Prostate gland (tissue), 2 donors: ENCODE results near the gene LAD1. TPM values are rescaled to one million over a fixed set of nuclear protein-coding genes. Genes with fewer than 3 reads are reported as not detected.

Experiments used
- DNase-seq: peaks from one replicate; pipeline ENCODE4 v3.0.0-alpha.2; 2019; ENCODE audit warnings: low spot score
- H3K27ac ChIP-seq, 2 donors: fragments of 200-600 bp; sonication (generic); 2 replicates each; pipeline ENCODE4 v1.5.1; 2017 to 2019
- H3K27me3 ChIP-seq: fragments of 200-600 bp; sonication (generic); replicated peaks from 2 replicates; pipeline ENCODE4 v1.5.1; 2019; ENCODE audit not compliant: insufficient read depth
- H3K36me3 ChIP-seq, 2 donors: fragments of 200-600 bp; sonication (generic); 1 replicate in 1 of 2; 2 replicates in 1 of 2; pipeline versions ENCODE4 v1.5.1 to v1.8.1; 2017 to 2019
- H3K4me1 ChIP-seq: fragments of 200-600 bp; sonication (generic); replicated peaks from 2 replicates; pipeline ENCODE4 v1.5.1; 2019
- H3K4me3 ChIP-seq, 2 donors: fragments of 200-600 bp; sonication (generic); 2 replicates each; pipeline ENCODE4 v1.5.1; 2017 to 2019
- H3K9me3 ChIP-seq: fragments of 200-600 bp; sonication (generic); 2 replicates; pipeline ENCODE4 v1.5.1; 2017
- CTCF ChIP-seq, 4 experiments: fragments of 200-600 bp in 2 of 4; fragments of 450-650 bp in 2 of 4; sonication (generic) in 2 of 4; IDR thresholded peaks; 1 replicate in 3 of 4; 2 replicates in 1 of 4; pipeline ENCODE4 v1.5.1; 2016 to 2019; ENCODE audit warnings: antibody characterized with exemption in 4 of 4, mild to moderate bottlenecking in 2 of 4, moderate library complexity in 2 of 4
- POLR2A ChIP-seq: fragments of 450-650 bp; IDR thresholded peaks from one replicate; pipeline ENCODE4 v1.6.1; 2016; ENCODE audit warnings: antibody characterized with exemption, mild to moderate bottlenecking
- POLR2AphosphoS5 ChIP-seq: sonication (generic); formaldehyde crosslinking; IDR thresholded peaks from one replicate; pipeline ENCODE4 v1.6.1; 2017; ENCODE audit warnings: antibody characterized with exemption
- WGBS: methylation state at CpG from one replicate; pipeline ENCODE4 v1.1.5; 2018; 5-methylcytosine and 5-hydroxymethylcytosine counted together
- intact Hi-C: fragments of 100-400 bp; cut with DNase I; formaldehyde crosslinking; loops from one replicate; pipeline ENCODE4 v1.14.2; 2022
- total RNA-seq, 2 donors: library from RNA; depleted of rRNA; stranded (reverse); fragments of >200 nt; gene quantifications; one replicate each; pipeline ENCODE4 v1.1.0, GENCODE V29; 2016

Gene LAD1
- total RNA-seq, 2 donors from 2014 or later = 12.8 to 26.8 TPM

- Histone ChIP-seq H3K27ac (no peak overlapping the region), H3K4me3 (no peak overlapping the region), H3K27me3 (no peaks in the 10 kb centered on the region), H3K9me3 (no peaks in the 10 kb centered on the region), H3K36me3 (no peaks in the 10 kb centered on the region), H3K4me1 (peaks cover 3% of the 10 kb centered on the region)
- no peak for DNase-seq
- TF ChIP-seq POLR2AphosphoS5 = no peak
- TF ChIP-seq CTCF (IDR thresholded peaks at IDR 0.05) = no peak
- no peak for TF ChIP-seq POLR2A
- intact Hi-C loops = loop anchor here (5.0 kb wide), 1 partner anchor 58 kb away; no protein-coding TSS in a partner anchor
- whole genome bisulfite sequencing = 88% methylated on average over 4 of the region's 4 CpGs
These were observed 50.0 kb downstream of the LAD1 start for GRCh38 chr1:201349092-201349491.

GRCh38 chr1:201348211-201348566 is 50.9 kb downstream of the LAD1 start:
- intact Hi-C loops = loop anchor here (5.0 kb wide), 1 partner anchor 59 kb away; no protein-coding TSS in a partner anchor
- peaks cover 3% of the 10 kb centered on the region for H3K4me1 ChIP-seq
- H3K36me3 ChIP-seq = no peaks in the 10 kb centered on the region
- no peak overlapping the region for H3K27ac ChIP-seq
- no peak overlapping the region for H3K4me3 ChIP-seq
- TF ChIP-seq CTCF (IDR thresholded peaks at IDR 0.05) (peak in 2 of 4 experiments; percentile 36 to 48), POLR2A (no peak)
- no peaks in the 10 kb centered on the region for H3K27me3 ChIP-seq
- 42% methylated on average over 6 of the region's 6 CpGs for whole genome bisulfite sequencing
- DNase-seq = no peak
- H3K9me3 ChIP-seq = no peaks in the 10 kb centered on the region

GRCh38 chr1:201347498-201348210 is 51.5 kb downstream of the LAD1 start:
- Histone ChIP-seq H3K27ac (no peak overlapping the region), H3K9me3 (no peaks in the 10 kb centered on the region), H3K4me3 (no peak overlapping the region), H3K36me3 (no peaks in the 10 kb centered on the region), H3K27me3 (no peaks in the 10 kb centered on the region), H3K4me1 (peaks cover 3% of the 10 kb centered on the region)
- 51% methylated on average over 7 of the region's 7 CpGs for WGBS
- intact Hi-C loops = loop anchor here (5.0 kb wide), 1 partner anchor 60 kb away; no protein-coding TSS in a partner anchor
- no peak for DNase-seq
- TF ChIP-seq POLR2AphosphoS5 = no peak

- no peaks in the 10 kb centered on the region for H3K9me3 ChIP-seq
- no peaks in the 10 kb centered on the region for H3K27me3 ChIP-seq
- no peaks in the 10 kb centered on the region for H3K36me3 ChIP-seq
- no peak overlapping the region for H3K27ac ChIP-seq
- intact Hi-C loops = loop anchor here (5.0 kb wide), 1 partner anchor 60 kb away; no protein-coding TSS in a partner anchor
- peaks cover 3% of the 10 kb centered on the region for H3K4me1 ChIP-seq
- TF ChIP-seq POLR2AphosphoS5 = no peak
- TF ChIP-seq CTCF (IDR thresholded peaks at IDR 0.05) = no peak
- no peak for TF ChIP-seq POLR2A
- 38% methylated on average over 2 of the region's 2 CpGs for WGBS
- no peak for DNase-seq
- no peak overlapping the region for H3K4me3 ChIP-seq
These were observed 52.1 kb downstream of the LAD1 start for GRCh38 chr1:201346987-201347386.

- Histone ChIP-seq H3K4me1 (peaks cover 3% of the 10 kb centered on the region), H3K27me3 (no peaks in the 10 kb centered on the region), H3K36me3 (no peaks in the 10 kb centered on the region), H3K9me3 (no peaks in the 10 kb centered on the region), H3K27ac (no peak overlapping the region), H3K4me3 (no peak overlapping the region)
- WGBS = 45% methylated on average over 5 of the region's 5 CpGs
- TF ChIP-seq POLR2A = no peak
- peak; percentile 12 to 72 (median 62) for TF ChIP-seq CTCF (IDR thresholded peaks at IDR 0.05)
- TF ChIP-seq POLR2AphosphoS5 = peak; percentile 54
- DNase-seq = peak; percentile 70
- intact Hi-C loops = loop anchor here (5.0 kb wide), 1 partner anchor 61 kb away; no protein-coding TSS in a partner anchor
These were observed 52.7 kb downstream of the LAD1 start for GRCh38 chr1:201346337-201346939.
